Astrocyte (in vitro differentiated cells and primary cell): ENCODE results near the gene KRT23. TPM values are rescaled to one million over a fixed set of nuclear protein-coding genes. Genes with fewer than 3 reads are reported as not detected.

ENCODE experiments used
- DNase-seq: peaks from one replicate; pipeline ENCODE4 v3.0.0-alpha.2; 2010; ENCODE audit warnings: low read depth
- FAIRE-seq: peaks from 2 replicates; lab custom pipeline; 2011; peaks lifted over from hg19 to GRCh38; lab: Jason Lieb, UNC
- H2AFZ ChIP-seq: 2 replicates; pipeline ENCODE4 v1.6.0; 2012; ENCODE audit warnings: low read depth, low read length, inconsistent platforms
- H3K27ac ChIP-seq: 2 replicates; pipeline ENCODE4 v1.5.1; 2011; ENCODE audit warnings: low read depth, low read length, inconsistent platforms
- H3K27me3 ChIP-seq: 2 replicates; pipeline ENCODE4 v1.6.0; 2011; ENCODE audit warnings: low read length, inconsistent platforms; ENCODE audit not compliant: insufficient read depth
- H3K36me3 ChIP-seq: 2 replicates; pipeline ENCODE4 v1.5.1; 2011; ENCODE audit warnings: low read length, inconsistent platforms; ENCODE audit not compliant: insufficient read depth
- H3K4me1 ChIP-seq: 2 replicates; pipeline ENCODE4 v1.5.1; 2011; ENCODE audit warnings: low read length, inconsistent platforms; ENCODE audit not compliant: insufficient read depth
- H3K4me2 ChIP-seq: 2 replicates; pipeline ENCODE4 v1.6.0; 2012; ENCODE audit warnings: low read length, inconsistent platforms
- H3K4me3 ChIP-seq: 2 replicates; pipeline ENCODE4 v1.5.1; 2011; ENCODE audit warnings: low read depth, mild to moderate bottlenecking, low read length, inconsistent platforms; ENCODE audit not compliant: insufficient read depth
- H3K79me2 ChIP-seq: 2 replicates; pipeline ENCODE4 v1.6.0; 2012; ENCODE audit warnings: mild to moderate bottlenecking, low read length, inconsistent platforms; ENCODE audit not compliant: insufficient read depth
- H3K9ac ChIP-seq: 2 replicates; pipeline ENCODE4 v1.6.0; 2012; ENCODE audit warnings: mild to moderate bottlenecking, low read length, inconsistent platforms
- H3K9me3 ChIP-seq: 2 replicates; pipeline ENCODE4 v1.5.1; 2012; ENCODE audit warnings: low read depth, mild to moderate bottlenecking, low read length, inconsistent platforms; ENCODE audit not compliant: insufficient read depth
- H4K20me1 ChIP-seq: 2 replicates; pipeline ENCODE4 v1.6.0; 2012; ENCODE audit warnings: low read length, inconsistent platforms; ENCODE audit not compliant: insufficient read depth
- H3K27ac Mint-ChIP-seq: one replicate; pipeline ENCODE4 v1.8.0; 2021; ENCODE audit warnings: mild to moderate bottlenecking, mixed read lengths; ENCODE audit not compliant: unreplicated experiment
- H3K27me3 Mint-ChIP-seq: one replicate; pipeline ENCODE4 v1.8.0; 2021; ENCODE audit warnings: low read depth, mixed read lengths; ENCODE audit not compliant: unreplicated experiment
- H3K36me3 Mint-ChIP-seq: one replicate; pipeline ENCODE4 v1.8.0; 2021; ENCODE audit warnings: low read depth, mixed read lengths; ENCODE audit not compliant: unreplicated experiment
- H3K4me1 Mint-ChIP-seq: one replicate; pipeline ENCODE4 v1.8.0; 2021; ENCODE audit warnings: low read depth, mixed read lengths; ENCODE audit not compliant: unreplicated experiment
- H3K4me3 Mint-ChIP-seq: one replicate; pipeline ENCODE4 v1.8.0; 2021; ENCODE audit warnings: mild to moderate bottlenecking, moderate library complexity, mixed read lengths; ENCODE audit not compliant: unreplicated experiment
- H3K9me3 Mint-ChIP-seq: one replicate; pipeline ENCODE4 v1.8.0; 2021; ENCODE audit warnings: mild to moderate bottlenecking, mixed read lengths; ENCODE audit not compliant: unreplicated experiment
- EZH2 ChIP-seq: IDR thresholded peaks from 2 replicates; pipeline ENCODE4 v1.6.1; 2012; ENCODE audit warnings: mild to moderate bottlenecking, low read length, inconsistent platforms; ENCODE audit not compliant: insufficient read depth
- total RNA-seq: library from RNA; stranded (reverse); gene quantifications from 2 replicates; pipeline ENCODE4 v1.2.1, GENCODE V29; 2021
- TF ChIP-seq, protein P1 (sequence below): IDR thresholded peaks from 2 replicates; pipeline ENCODE4 v1.5.1; 2011; ENCODE audit warnings: low read depth, mild to moderate bottlenecking, inconsistent platforms, low read length, moderate library complexity; ENCODE audit not compliant: insufficient read depth

The KRT23 gene
- total RNA-seq, 1 donor from 2014 or later = not detected

DNA sequence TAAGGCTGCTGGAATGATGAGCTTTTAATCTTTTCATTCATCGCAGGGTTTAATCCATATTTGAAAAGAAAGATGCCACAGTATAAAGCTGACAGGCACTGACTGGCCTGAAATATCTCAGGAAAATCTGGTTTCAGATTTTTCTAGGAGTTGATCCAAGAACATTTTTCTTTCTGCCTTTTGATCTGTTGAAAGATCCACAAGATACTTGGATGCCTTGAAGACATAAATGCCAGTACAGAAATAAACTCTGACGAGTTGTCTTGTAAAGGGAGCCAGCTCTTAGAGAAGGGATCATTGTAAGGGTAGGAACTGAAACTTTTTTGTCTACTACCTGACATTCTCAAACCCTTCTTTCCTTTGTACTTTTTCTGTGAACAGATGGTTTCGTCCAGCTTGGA is 27.0 kb downstream of the KRT23 start:
- no peaks in the 10 kb centered on the region for H3K9me3 Mint-ChIP-seq
- peak; percentile 83 for FAIRE-seq
- no peaks in the 10 kb centered on the region for H3K36me3 Mint-ChIP-seq
- DNase-seq = peak; percentile 83
- Histone ChIP-seq H2AFZ (no peak overlapping the region), H3K27ac (peak overlapping the region; percentile 91), H3K79me2 (no peaks in the 10 kb centered on the region), H3K27me3 (no peaks in the 10 kb centered on the region), H4K20me1 (no peaks in the 10 kb centered on the region), H3K4me2 (peak overlapping the region; percentile 43), H3K4me3 (no peak overlapping the region), H3K9ac (peak overlapping the region; percentile 70), H3K36me3 (no peaks in the 10 kb centered on the region), H3K4me1 (peaks cover 28% of the 10 kb centered on the region), H3K9me3 (no peaks in the 10 kb centered on the region)
- peaks cover 3% of the 10 kb centered on the region for H3K27me3 Mint-ChIP-seq
- peak overlapping the region; percentile 92 for H3K27ac Mint-ChIP-seq
- H3K4me1 Mint-ChIP-seq = peaks cover 26% of the 10 kb centered on the region
- H3K4me3 Mint-ChIP-seq = no peak overlapping the region
- TF ChIP-seq, protein P1, sequence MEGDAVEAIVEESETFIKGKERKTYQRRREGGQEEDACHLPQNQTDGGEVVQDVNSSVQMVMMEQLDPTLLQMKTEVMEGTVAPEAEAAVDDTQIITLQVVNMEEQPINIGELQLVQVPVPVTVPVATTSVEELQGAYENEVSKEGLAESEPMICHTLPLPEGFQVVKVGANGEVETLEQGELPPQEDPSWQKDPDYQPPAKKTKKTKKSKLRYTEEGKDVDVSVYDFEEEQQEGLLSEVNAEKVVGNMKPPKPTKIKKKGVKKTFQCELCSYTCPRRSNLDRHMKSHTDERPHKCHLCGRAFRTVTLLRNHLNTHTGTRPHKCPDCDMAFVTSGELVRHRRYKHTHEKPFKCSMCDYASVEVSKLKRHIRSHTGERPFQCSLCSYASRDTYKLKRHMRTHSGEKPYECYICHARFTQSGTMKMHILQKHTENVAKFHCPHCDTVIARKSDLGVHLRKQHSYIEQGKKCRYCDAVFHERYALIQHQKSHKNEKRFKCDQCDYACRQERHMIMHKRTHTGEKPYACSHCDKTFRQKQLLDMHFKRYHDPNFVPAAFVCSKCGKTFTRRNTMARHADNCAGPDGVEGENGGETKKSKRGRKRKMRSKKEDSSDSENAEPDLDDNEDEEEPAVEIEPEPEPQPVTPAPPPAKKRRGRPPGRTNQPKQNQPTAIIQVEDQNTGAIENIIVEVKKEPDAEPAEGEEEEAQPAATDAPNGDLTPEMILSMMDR = no peak
- no peak for TF ChIP-seq EZH2

DNA sequence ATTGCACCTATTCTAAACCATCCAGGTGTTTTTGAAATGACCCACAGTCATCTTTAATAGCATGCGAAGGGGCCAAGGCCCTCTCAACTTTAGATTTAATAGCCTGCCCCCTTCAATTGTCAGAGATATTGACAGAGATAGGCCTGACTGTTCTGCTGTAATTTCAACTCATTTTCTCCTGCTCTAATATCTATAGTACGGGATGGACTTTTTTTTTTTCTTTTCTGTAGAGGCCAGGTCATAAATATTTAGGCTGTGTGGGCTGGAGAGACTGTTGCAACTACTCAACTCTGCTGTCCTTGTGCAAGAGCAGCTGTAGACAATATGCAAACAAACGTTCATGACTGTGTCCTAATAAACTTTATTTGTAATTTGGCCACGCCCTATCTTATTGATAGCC is 27.7 kb downstream of the KRT23 start:
- Histone ChIP-seq H3K4me3 (no peak overlapping the region), H3K36me3 (no peaks in the 10 kb centered on the region), H3K27me3 (no peaks in the 10 kb centered on the region), H4K20me1 (no peaks in the 10 kb centered on the region), H3K4me1 (peaks cover 25% of the 10 kb centered on the region), H3K9ac (peak overlapping the region; percentile 70), H3K4me2 (peak overlapping the region; percentile 43), H3K79me2 (no peaks in the 10 kb centered on the region), H3K9me3 (no peaks in the 10 kb centered on the region), H2AFZ (no peak overlapping the region), H3K27ac (peak overlapping the region; percentile 91)
- H3K27me3 Mint-ChIP-seq = peaks cover 3% of the 10 kb centered on the region
- H3K27ac Mint-ChIP-seq = peak overlapping the region; percentile 92
- FAIRE-seq (no peak), DNase-seq (peak; percentile 55)
- no peak overlapping the region for H3K4me3 Mint-ChIP-seq
- H3K36me3 Mint-ChIP-seq = no peaks in the 10 kb centered on the region
- TF ChIP-seq, protein P1 = no peak
- no peak for TF ChIP-seq EZH2
- no peaks in the 10 kb centered on the region for H3K9me3 Mint-ChIP-seq
- H3K4me1 Mint-ChIP-seq = peaks cover 25% of the 10 kb centered on the region

DNA sequence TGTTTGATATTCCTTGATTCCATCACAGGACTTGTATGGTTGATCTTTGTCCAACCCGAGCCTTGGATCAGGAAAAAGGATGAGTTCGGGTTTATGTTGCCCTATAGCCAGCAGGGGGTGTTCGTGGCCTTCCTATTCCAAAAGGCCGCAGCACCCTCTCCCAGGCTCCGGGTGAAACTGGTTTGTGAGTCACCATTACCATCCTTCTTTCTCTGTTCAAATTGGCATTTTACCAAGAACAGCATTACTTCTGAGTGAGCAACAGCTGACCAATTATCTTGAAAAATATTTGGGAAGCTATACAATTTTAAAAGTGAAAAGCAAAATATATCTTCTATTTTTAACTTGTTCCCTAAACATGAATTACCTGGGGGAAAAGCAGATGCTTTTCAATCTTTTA is 28.1 kb downstream of the KRT23 start:
- FAIRE-seq (peak; percentile 95), DNase-seq (peak; percentile 92)
- H4K20me1 ChIP-seq = no peaks in the 10 kb centered on the region
- Mint-ChIP-seq H3K4me3 (no peak overlapping the region), H3K27me3 (peaks cover 3% of the 10 kb centered on the region), H3K27ac (peak overlapping the region; percentile 92), H3K9me3 (no peaks in the 10 kb centered on the region), H3K4me1 (peaks cover 25% of the 10 kb centered on the region), H3K36me3 (no peaks in the 10 kb centered on the region)
- no peaks in the 10 kb centered on the region for H3K79me2 ChIP-seq
- H3K27me3 ChIP-seq = no peaks in the 10 kb centered on the region
- peak overlapping the region; percentile 43 for H3K4me2 ChIP-seq
- H3K36me3 ChIP-seq = no peaks in the 10 kb centered on the region
- peaks cover 21% of the 10 kb centered on the region for H3K4me1 ChIP-seq
- no peak overlapping the region for H3K4me3 ChIP-seq
- peak overlapping the region; percentile 70 for H3K9ac ChIP-seq
- H3K9me3 ChIP-seq = no peaks in the 10 kb centered on the region
- H3K27ac ChIP-seq = peak overlapping the region; percentile 91
- TF ChIP-seq, protein P1 = peak; percentile 88
- TF ChIP-seq EZH2 = no peak
- no peak overlapping the region for H2AFZ ChIP-seq
